AG04449 (cell line): ENCODE data around the gene ZNF518A.

Experiments
- CTCF ChIA-PET: fragments of 350-600 bp; formaldehyde crosslinking; extraction: SDS; loops from one replicate; lab custom pipeline; 2021; ENCODE audit warnings: antibody characterized with exemption; lab: Yijun Ruan, JAX
- POLR2A ChIA-PET: fragments of 400-600, 350-600 bp; formaldehyde crosslinking; extraction: SDS; loops from one replicate; lab custom pipeline; 2020; ENCODE audit warnings: antibody characterized with exemption, inconsistent platforms; lab: Yijun Ruan, JAX
- DNase-seq: peaks from one replicate; pipeline ENCODE4 v3.0.0-alpha.2; 2010; ENCODE audit warnings: low read depth, low spot score
- H3K4me3 ChIP-seq: 2 replicates; pipeline ENCODE4 v1.5.1; 2011; ENCODE audit warnings: low read depth, mild to moderate bottlenecking, control low read depth, low read length
- TF ChIP-seq, protein P1 (sequence below): IDR thresholded peaks from one replicate; pipeline ENCODE4 v1.5.1; 2011; ENCODE audit warnings: mild to moderate bottlenecking, moderate library complexity, low read length, control low read depth, inconsistent platforms; ENCODE audit not compliant: insufficient read depth; ENCODE audit errors: missing control alignments

The ZNF518A gene, protein sequence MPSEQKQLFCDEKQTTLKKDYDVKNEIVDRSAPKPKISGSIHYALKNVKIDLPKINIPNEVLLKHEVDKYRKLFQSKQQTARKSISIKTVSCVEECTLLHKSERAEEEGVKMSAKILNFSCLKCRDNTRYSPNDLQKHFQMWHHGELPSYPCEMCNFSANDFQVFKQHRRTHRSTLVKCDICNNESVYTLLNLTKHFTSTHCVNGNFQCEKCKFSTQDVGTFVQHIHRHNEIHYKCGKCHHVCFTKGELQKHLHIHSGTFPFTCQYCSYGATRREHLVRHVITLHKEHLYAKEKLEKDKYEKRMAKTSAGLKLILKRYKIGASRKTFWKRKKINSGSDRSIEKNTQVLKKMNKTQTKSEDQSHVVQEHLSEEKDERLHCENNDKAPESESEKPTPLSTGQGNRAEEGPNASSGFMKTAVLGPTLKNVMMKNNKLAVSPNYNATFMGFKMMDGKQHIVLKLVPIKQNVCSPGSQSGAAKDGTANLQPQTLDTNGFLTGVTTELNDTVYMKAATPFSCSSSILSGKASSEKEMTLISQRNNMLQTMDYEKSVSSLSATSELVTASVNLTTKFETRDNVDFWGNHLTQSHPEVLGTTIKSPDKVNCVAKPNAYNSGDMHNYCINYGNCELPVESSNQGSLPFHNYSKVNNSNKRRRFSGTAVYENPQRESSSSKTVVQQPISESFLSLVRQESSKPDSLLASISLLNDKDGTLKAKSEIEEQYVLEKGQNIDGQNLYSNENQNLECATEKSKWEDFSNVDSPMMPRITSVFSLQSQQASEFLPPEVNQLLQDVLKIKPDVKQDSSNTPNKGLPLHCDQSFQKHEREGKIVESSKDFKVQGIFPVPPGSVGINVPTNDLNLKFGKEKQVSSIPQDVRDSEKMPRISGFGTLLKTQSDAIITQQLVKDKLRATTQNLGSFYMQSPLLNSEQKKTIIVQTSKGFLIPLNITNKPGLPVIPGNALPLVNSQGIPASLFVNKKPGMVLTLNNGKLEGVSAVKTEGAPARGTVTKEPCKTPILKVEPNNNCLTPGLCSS (N-terminal part only)

DNA sequence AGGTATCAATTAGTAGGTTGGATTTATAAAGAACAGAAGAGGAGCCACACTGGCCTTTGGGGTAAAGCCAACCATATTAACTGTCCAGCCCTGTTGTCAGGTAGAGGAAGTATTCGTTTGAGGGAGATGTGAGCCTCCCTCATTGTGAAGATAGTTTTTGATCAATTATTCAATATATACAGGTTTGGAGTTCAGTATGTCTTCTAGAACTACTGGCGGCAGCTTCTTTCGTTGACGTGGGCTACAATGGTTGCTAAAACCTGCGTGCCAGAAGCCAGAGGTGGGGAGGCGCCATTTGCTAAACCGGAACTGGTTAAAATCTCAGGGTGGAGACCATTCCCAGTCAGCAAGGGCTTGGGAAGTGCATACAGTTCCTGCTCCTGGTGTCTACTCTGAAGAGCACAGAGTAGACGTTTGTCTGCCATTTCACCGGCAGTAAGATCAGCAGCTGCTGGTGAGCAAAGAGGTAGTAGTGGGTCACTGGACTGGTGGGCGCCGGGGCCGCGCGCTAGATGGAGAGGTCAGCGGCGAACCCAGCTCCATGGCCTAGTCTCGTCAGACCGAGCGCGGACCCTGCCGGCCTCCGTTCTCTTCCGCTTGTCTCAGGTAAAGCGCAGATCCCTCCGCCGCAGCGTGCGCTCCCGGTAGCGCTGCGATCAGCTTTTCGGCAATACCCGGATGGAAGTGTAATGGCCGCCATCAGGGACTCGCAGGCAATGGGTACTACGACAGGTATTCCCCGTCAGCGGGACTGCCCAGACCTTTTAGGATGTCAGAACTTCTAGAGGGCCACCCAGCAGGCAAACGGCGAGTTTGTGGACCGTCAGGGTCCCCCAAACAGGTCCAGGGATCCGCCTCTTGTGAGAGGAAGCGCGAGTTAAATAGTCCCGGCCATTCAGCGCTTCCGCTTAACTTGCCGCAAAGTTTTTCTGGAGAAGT, at the start of gene ZNF518A:
ZNF518A (plus strand) TSS at position 911 of the 939 bp plus-strand sequence. CDS start 26,026 bp downstream, outside the sequence.
- DNase-seq = peak; percentile 95
- TF ChIP-seq, protein P1, sequence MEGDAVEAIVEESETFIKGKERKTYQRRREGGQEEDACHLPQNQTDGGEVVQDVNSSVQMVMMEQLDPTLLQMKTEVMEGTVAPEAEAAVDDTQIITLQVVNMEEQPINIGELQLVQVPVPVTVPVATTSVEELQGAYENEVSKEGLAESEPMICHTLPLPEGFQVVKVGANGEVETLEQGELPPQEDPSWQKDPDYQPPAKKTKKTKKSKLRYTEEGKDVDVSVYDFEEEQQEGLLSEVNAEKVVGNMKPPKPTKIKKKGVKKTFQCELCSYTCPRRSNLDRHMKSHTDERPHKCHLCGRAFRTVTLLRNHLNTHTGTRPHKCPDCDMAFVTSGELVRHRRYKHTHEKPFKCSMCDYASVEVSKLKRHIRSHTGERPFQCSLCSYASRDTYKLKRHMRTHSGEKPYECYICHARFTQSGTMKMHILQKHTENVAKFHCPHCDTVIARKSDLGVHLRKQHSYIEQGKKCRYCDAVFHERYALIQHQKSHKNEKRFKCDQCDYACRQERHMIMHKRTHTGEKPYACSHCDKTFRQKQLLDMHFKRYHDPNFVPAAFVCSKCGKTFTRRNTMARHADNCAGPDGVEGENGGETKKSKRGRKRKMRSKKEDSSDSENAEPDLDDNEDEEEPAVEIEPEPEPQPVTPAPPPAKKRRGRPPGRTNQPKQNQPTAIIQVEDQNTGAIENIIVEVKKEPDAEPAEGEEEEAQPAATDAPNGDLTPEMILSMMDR = no peak
- H3K4me3 ChIP-seq = peak within 1 kb of the TSS; percentile 77
- ChIA-PET POLR2A (interaction anchor here (0.6 to 2.4 kb wide), 9 partner anchors 9 to 893 kb away, joined by 3 to 44 read pairs (median 4); partner anchors contain the start of genes CC2D2B and CCNJ), CTCF (interaction anchor here (1.0 to 1.4 kb wide), 4 partner anchors 12 to 40 kb away, joined by 3 read pairs; no protein-coding TSS in a partner anchor)

GRCh38 chr10:96082153-96082552, 47.9 kb upstream of the ZNF518A start:
- no peak for DNase-seq
- ChIA-PET POLR2A (no interaction called here), CTCF (no interaction called here)
- TF ChIP-seq, protein P1 = no peak
- H3K4me3 ChIP-seq = no peak overlapping the region

- TF ChIP-seq, protein P1 = no peak
- DNase-seq = no peak
- ChIA-PET CTCF (no interaction called here), POLR2A (no interaction called here)
- H3K4me3 ChIP-seq = no peak overlapping the region
These were observed 47.3 kb upstream of the ZNF518A start for GRCh38 chr10:96082748-96083147.

DNA sequence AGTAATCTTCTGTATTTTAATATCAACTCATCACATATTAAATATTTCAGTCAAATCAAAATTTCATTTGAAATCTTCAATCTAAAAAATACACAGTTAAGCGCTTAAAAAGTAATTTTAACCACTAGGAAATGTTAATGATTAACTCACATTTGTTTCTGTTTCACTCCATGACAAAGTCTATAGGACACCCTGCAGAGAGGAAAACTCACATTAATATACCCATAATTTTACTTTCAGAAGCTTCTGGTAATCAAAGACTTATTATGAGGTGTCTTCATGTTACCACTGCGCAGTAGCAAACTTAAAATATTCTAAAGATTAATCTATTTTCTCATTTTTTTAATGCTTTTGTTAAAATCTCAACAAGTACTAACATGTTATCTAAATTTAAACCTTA, 41.0 kb upstream of the ZNF518A start:
- H3K4me3 ChIP-seq = no peak overlapping the region; the same call in 1 of the 2 replicates
- no peak for DNase-seq
- ChIA-PET POLR2A (interaction anchor here (0.7 to 2.1 kb wide), 2 partner anchors 36 to 41 kb away, joined by 3 to 44 read pairs; partner anchors contain the start of gene ZNF518A), CTCF (interaction anchor here (0.7 to 0.9 kb wide), 3 partner anchors 41 to 531 kb away, joined by 3 read pairs; partner anchors contain the start of gene ZNF518A)
- TF ChIP-seq, protein P1 = no peak
